GM19099 (cell line): ENCODE measurements around the gene STAT6.

Source experiments
- POLR2A ChIP-seq: IDR thresholded peaks from 3 replicates; pipeline ENCODE4 v1.6.1; 2011; ENCODE audit warnings: low read depth; ENCODE audit not compliant: insufficient read length; ENCODE audit errors: extremely low read depth

Gene STAT6

GRCh38 chr12:57090490-57090889, 20.7 kb downstream of the STAT6 start:
- no peak for TF ChIP-seq POLR2A

- TF ChIP-seq POLR2A, result peak; percentile 18
These were observed 21.6 kb downstream of the STAT6 start for GRCh38 chr12:57089271-57090245.

GRCh38 chr12:57088354-57089270, 22.6 kb downstream of the STAT6 start, which contains the start of gene NAB2:
TSS of gene NAB2 (plus strand) at chr12:57089114. CDS start at chr12:57089272, 158 bp downstream.
- TF ChIP-seq POLR2A, result peak; percentile 51

- TF ChIP-seq POLR2A, result peak; percentile 39
These were observed 23.3 kb downstream of the STAT6 start for GRCh38 chr12:57087691-57088353.

- TF ChIP-seq POLR2A, result peak; percentile 59
These were observed 24.0 kb downstream of the STAT6 start for GRCh38 chr12:57087010-57087690.

GRCh38 chr12:57086493-57087009, 24.6 kb downstream of the STAT6 start:
- peak; percentile 29 for TF ChIP-seq POLR2A

GRCh38 chr12:57085999-57086492, 25.1 kb downstream of the STAT6 start:
- TF ChIP-seq POLR2A, result peak; percentile 17

GRCh38 chr12:57080855-57081254, 30.3 kb downstream of the STAT6 start:
- no peak for TF ChIP-seq POLR2A

- TF ChIP-seq POLR2A, result no peak
These were observed 31.3 kb downstream of the STAT6 start for GRCh38 chr12:57079821-57080220.

GRCh38 chr12:57078519-57079404, 32.4 kb downstream of the STAT6 start, which contains the start of gene NEMP1:
TSS of gene NEMP1 (minus strand) at chr12:57078791. CDS start at chr12:57078745, 46 bp downstream.
- peak; percentile 76 for TF ChIP-seq POLR2A

- no peak for TF ChIP-seq POLR2A
These were observed 38.5 kb downstream of the STAT6 start for GRCh38 chr12:57072661-57073060.

- no peak for TF ChIP-seq POLR2A
These were observed 41.6 kb downstream of the STAT6 start for GRCh38 chr12:57069523-57069922.

GRCh38 chr12:57066245-57066644, 44.9 kb downstream of the STAT6 start:
- TF ChIP-seq POLR2A, result no peak
